H9 (cell line): ENCODE results near the gene RFESD. TPM values are rescaled to one million over a fixed set of nuclear protein-coding genes. Genes with fewer than 3 reads are reported as not detected.

Experiments used
- DNase-seq: peaks from one replicate; pipeline ENCODE4 v3.0.0-alpha.2; 2017
- H2AFZ ChIP-seq: one replicate; pipeline ENCODE4 v1.6.1; 2013; ENCODE audit warnings: mild to moderate bottlenecking, low read length, control low read depth, moderate library complexity
- H2AK5ac ChIP-seq: 2 replicates; pipeline ENCODE4 v1.6.1; 2013; ENCODE audit warnings: low read length, control low read depth, mixed read lengths; ENCODE audit not compliant: insufficient read length
- H2BK120ac ChIP-seq: one replicate; pipeline ENCODE4 v1.6.1; 2013; ENCODE audit warnings: low read depth, mild to moderate bottlenecking, low read length, control low read depth, inconsistent platforms; ENCODE audit not compliant: poor library complexity, severe bottlenecking
- H2BK12ac ChIP-seq: 2 replicates; pipeline ENCODE4 v1.6.1; 2013; ENCODE audit warnings: low read length, control low read depth, mixed read lengths, low read depth; ENCODE audit not compliant: insufficient read length
- H2BK15ac ChIP-seq: 2 replicates; pipeline ENCODE4 v1.6.1; 2013; ENCODE audit warnings: low read depth, low read length, control low read depth
- H2BK20ac ChIP-seq: one replicate; pipeline ENCODE4 v1.6.1; 2013; ENCODE audit warnings: low read depth, mild to moderate bottlenecking, low read length, control low read depth, inconsistent platforms; ENCODE audit not compliant: poor library complexity, severe bottlenecking
- H2BK5ac ChIP-seq: 2 replicates; pipeline ENCODE4 v1.6.1; 2013; ENCODE audit warnings: low read length, control low read depth, mixed read lengths; ENCODE audit not compliant: insufficient read length
- H3K14ac ChIP-seq: 2 replicates; pipeline ENCODE4 v1.6.1; 2013; ENCODE audit warnings: low read length, control low read depth; ENCODE audit not compliant: insufficient read depth
- H3K18ac ChIP-seq: 2 replicates; pipeline ENCODE4 v1.6.1; 2013; ENCODE audit warnings: low read depth, mild to moderate bottlenecking, mixed read lengths, low read length, control low read depth; ENCODE audit not compliant: insufficient read length
- H3K23ac ChIP-seq: 2 replicates; pipeline ENCODE4 v1.6.1; 2013; ENCODE audit warnings: low read length, control low read depth, mixed read lengths, low read depth; ENCODE audit not compliant: insufficient read length
- H3K23me2 ChIP-seq: 2 replicates; pipeline ENCODE4 v1.6.1; 2013; ENCODE audit warnings: low read depth, mild to moderate bottlenecking, mixed read lengths, low read length, control low read depth; ENCODE audit not compliant: insufficient read length, poor library complexity, severe bottlenecking
- H3K27ac ChIP-seq: 2 replicates; pipeline ENCODE4 v1.5.1; 2013; ENCODE audit warnings: low read length, control low read depth, mixed read lengths, low read depth; ENCODE audit not compliant: insufficient read length
- H3K27me3 ChIP-seq: 2 replicates; pipeline ENCODE4 v1.6.1; 2013; ENCODE audit warnings: low read length, control low read depth, inconsistent platforms; ENCODE audit not compliant: insufficient read depth
- H3K4ac ChIP-seq: 2 replicates; pipeline ENCODE4 v1.6.1; 2013; ENCODE audit warnings: low read depth, mild to moderate bottlenecking, control low read depth, inconsistent platforms, low read length, moderate library complexity
- H3K4me1 ChIP-seq: 2 replicates; pipeline ENCODE4 v1.6.1; 2013; ENCODE audit warnings: low read length, control low read depth, inconsistent platforms; ENCODE audit not compliant: insufficient read depth
- H3K4me2 ChIP-seq: 2 replicates; pipeline ENCODE4 v1.6.1; 2013; ENCODE audit warnings: low read length, control low read depth, mixed read lengths; ENCODE audit not compliant: insufficient read length, insufficient read depth
- H3K56ac ChIP-seq: 2 replicates; pipeline ENCODE4 v1.6.1; 2013; ENCODE audit warnings: low read depth, mild to moderate bottlenecking, mixed read lengths, low read length, control low read depth; ENCODE audit not compliant: insufficient read length
- H3K79me1 ChIP-seq: 2 replicates; pipeline ENCODE4 v1.6.1; 2013; ENCODE audit warnings: low read depth, mild to moderate bottlenecking, moderate library complexity, low read length, control low read depth, inconsistent platforms; ENCODE audit not compliant: insufficient read depth, poor library complexity, severe bottlenecking
- H3K79me2 ChIP-seq: 2 replicates; pipeline ENCODE4 v1.6.1; 2013; ENCODE audit warnings: low read length, control low read depth, inconsistent platforms; ENCODE audit not compliant: insufficient read depth
- H3K9ac ChIP-seq: 2 replicates; pipeline ENCODE4 v1.6.1; 2013; ENCODE audit warnings: low read length, control low read depth, mixed read lengths; ENCODE audit not compliant: insufficient read length; ENCODE audit errors: extremely low read depth
- H3K9me3 ChIP-seq: one replicate; pipeline ENCODE4 v1.6.1; 2013; ENCODE audit warnings: low read depth, low read length, inconsistent platforms; ENCODE audit not compliant: control insufficient read depth
- H3T11ph ChIP-seq: one replicate; pipeline ENCODE4 v1.6.1; 2013; ENCODE audit warnings: mild to moderate bottlenecking, low read length, control low read depth, inconsistent platforms
- H4K20me1 ChIP-seq: one replicate; pipeline ENCODE4 v1.6.1; 2013; ENCODE audit not compliant: control insufficient read depth, insufficient read length, insufficient read depth
- H4K5ac ChIP-seq: 2 replicates; pipeline ENCODE4 v1.6.1; 2013; ENCODE audit warnings: low read depth, mild to moderate bottlenecking, mixed read lengths, low read length, control low read depth; ENCODE audit not compliant: insufficient read length
- H4K8ac ChIP-seq: replicated peaks from 2 replicates; pipeline ENCODE4 v1.6.1; 2013; ENCODE audit warnings: low read length, control low read depth, mixed read lengths, low read depth; ENCODE audit not compliant: insufficient read length
- H4K91ac ChIP-seq: 2 replicates; pipeline ENCODE4 v1.6.1; 2013; ENCODE audit warnings: low read depth, mild to moderate bottlenecking, moderate library complexity, mixed read lengths, low read length, control low read depth; ENCODE audit not compliant: insufficient read length
- H3K27ac Mint-ChIP-seq, 3 experiments: 2 replicates in 2 of 3; 3 replicates in 1 of 3; pipeline ENCODE4 v1.8.0; 2020 to 2021; ENCODE audit warnings: mixed read lengths in 3 of 3, mild to moderate bottlenecking in 1 of 3, moderate library complexity in 1 of 3
- H3K27me3 Mint-ChIP-seq: 2 replicates; pipeline ENCODE4 v1.8.0; 2021; ENCODE audit warnings: low read depth, mild to moderate bottlenecking, moderate library complexity, mixed read lengths
- H3K36me3 Mint-ChIP-seq, 3 experiments: 2 replicates in 2 of 3; 3 replicates in 1 of 3; pipeline ENCODE4 v1.8.0; 2020 to 2021; ENCODE audit warnings: low read depth in 3 of 3, mixed read lengths in 3 of 3; ENCODE audit not compliant: insufficient read depth in 1 of 3
- H3K4me1 Mint-ChIP-seq, 2 experiments: 2 replicates each; pipeline ENCODE4 v1.8.0; 2020; ENCODE audit warnings: mixed read lengths in 2 of 2
- H3K4me3 Mint-ChIP-seq, 2 experiments: 2 replicates in 1 of 2; 3 replicates in 1 of 2; pipeline ENCODE4 v1.8.0; 2020 to 2021; ENCODE audit warnings: mild to moderate bottlenecking in 2 of 2, mixed read lengths in 2 of 2, moderate library complexity in 1 of 2
- H3K9me3 Mint-ChIP-seq, 2 experiments: 2 replicates in 1 of 2; 3 replicates in 1 of 2; pipeline ENCODE4 v1.8.0; 2020; ENCODE audit warnings: mild to moderate bottlenecking in 2 of 2, mixed read lengths in 2 of 2, moderate library complexity in 1 of 2
- WGBS: extraction: QIAGEN DNeasy Blood & Tissue Kit; methylation state at CpG from one replicate; pipeline ENCODE4 v1.1.7; 2013; ENCODE audit warnings: missing lambda C conversion rate, low lambda C conversion rate, mixed read lengths; ENCODE audit not compliant: insufficient read length; ENCODE audit errors: extremely low coverage; 5-methylcytosine and 5-hydroxymethylcytosine counted together
- total RNA-seq: library from RNA; stranded (reverse); gene quantifications from 2 replicates; pipeline ENCODE4 v1.2.1, GENCODE V29; 2021
- TF ChIP-seq, protein P1 (sequence below): fragments of 200-600 bp; sonication (generic); conservative IDR thresholded peaks from 3 replicates; pipeline ENCODE4 v1.8.0; 2021; ENCODE audit warnings: antibody characterized with exemption, mild to moderate bottlenecking

The RFESD gene
- total RNA-seq, 1 experiment from 2014 or later, result 1.7 TPM

DNA sequence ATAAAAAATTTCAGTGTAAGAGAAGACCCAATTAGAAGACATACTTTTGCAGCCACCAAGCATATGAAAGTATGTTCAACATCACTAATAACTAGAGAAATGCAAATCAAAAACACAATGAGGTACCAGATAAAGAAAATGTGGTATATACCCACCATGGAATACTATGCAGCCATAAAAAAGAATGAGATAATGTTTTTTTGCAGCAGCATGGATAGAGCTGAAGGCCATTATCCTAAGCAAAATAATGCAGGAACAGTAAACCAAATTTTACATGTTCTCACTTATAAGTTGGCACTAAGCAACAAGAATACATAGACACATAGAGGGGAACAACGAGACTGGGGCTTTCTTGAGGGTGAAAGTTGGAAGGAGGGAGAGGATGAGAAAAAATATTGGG lies 43.1 kb downstream of the RFESD start:
- no CpG with 5 or more reads among the region's 1 CpG for WGBS
- Histone ChIP-seq H4K91ac (no peak overlapping the region), H3K9me3 (no peaks in the 10 kb centered on the region), H3K79me1 (no peaks in the 10 kb centered on the region), H3K4me2 (no peak overlapping the region), H3K27ac (no peak overlapping the region), H4K8ac (no peak overlapping the region), H3K79me2 (no peaks in the 10 kb centered on the region), H2BK5ac (no peak overlapping the region), H3K23ac (no peak overlapping the region), H3K23me2 (no peaks in the 10 kb centered on the region), H2BK120ac (no peak overlapping the region), H3K9ac (no peak overlapping the region), H3K27me3 (no peaks in the 10 kb centered on the region), H4K5ac (no peak overlapping the region), H3K4ac (no peak overlapping the region), H2BK20ac (no peak overlapping the region), H3T11ph (no peak overlapping the region), H3K18ac (no peak overlapping the region), H2AFZ (no peak overlapping the region), H3K14ac (no peak overlapping the region), H2BK15ac (no peak overlapping the region), H3K56ac (no peak overlapping the region), H2AK5ac (no peak overlapping the region), H3K4me1 (no peaks in the 10 kb centered on the region), H2BK12ac (no peak overlapping the region), H4K20me1 (no peaks in the 10 kb centered on the region)
- no peak for DNase-seq
- H3K4me1 Mint-ChIP-seq, result no peaks in the 10 kb centered on the region
- H3K36me3 Mint-ChIP-seq, result no peaks in the 10 kb centered on the region; a peak in 1 of 7 replicates
- H3K27ac Mint-ChIP-seq, result no peak overlapping the region
- no peak overlapping the region for H3K4me3 Mint-ChIP-seq
- no peaks in the 10 kb centered on the region for H3K27me3 Mint-ChIP-seq
- TF ChIP-seq, protein P1, sequence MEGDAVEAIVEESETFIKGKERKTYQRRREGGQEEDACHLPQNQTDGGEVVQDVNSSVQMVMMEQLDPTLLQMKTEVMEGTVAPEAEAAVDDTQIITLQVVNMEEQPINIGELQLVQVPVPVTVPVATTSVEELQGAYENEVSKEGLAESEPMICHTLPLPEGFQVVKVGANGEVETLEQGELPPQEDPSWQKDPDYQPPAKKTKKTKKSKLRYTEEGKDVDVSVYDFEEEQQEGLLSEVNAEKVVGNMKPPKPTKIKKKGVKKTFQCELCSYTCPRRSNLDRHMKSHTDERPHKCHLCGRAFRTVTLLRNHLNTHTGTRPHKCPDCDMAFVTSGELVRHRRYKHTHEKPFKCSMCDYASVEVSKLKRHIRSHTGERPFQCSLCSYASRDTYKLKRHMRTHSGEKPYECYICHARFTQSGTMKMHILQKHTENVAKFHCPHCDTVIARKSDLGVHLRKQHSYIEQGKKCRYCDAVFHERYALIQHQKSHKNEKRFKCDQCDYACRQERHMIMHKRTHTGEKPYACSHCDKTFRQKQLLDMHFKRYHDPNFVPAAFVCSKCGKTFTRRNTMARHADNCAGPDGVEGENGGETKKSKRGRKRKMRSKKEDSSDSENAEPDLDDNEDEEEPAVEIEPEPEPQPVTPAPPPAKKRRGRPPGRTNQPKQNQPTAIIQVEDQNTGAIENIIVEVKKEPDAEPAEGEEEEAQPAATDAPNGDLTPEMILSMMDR, result no peak
- no peaks in the 10 kb centered on the region for H3K9me3 Mint-ChIP-seq
